ENCODE measurements around the gene DAAM1. TPM values are rescaled to one million over a fixed set of nuclear protein-coding genes. Genes with fewer than 3 reads are reported as not detected.

The DAAM1 gene
- total and polyA plus RNA-seq, 12 donors = 7.4 to 37.4 (median 24.9) TPM

DNA sequence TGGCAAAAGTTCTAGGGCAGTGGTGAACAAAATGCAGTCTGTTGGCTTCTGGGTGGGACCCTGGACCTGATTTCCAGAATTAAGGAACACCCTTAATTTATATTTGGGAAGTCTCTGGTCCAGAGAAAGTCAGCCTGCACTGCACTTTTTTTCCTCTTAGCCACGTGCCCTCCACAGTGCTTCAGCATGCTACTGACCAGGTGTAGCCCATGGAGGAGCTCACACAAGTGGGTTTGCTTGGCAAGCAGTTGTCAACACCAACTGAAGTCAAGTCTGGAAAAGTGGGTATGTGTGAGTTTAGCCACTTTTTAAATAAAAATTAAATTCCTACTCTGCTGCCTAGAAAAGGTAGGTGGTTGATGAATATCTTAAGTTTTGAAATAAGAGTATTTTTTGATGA is 111.3 kb downstream of the DAAM1 start:
- WGBS, 4 donors = 87 to 100% (median 90%) methylated on average over 1 of the region's 1 CpG
- Histone ChIP-seq H3K4me1 (replicated peaks in 1 of 2) (peaks cover 0 to 16% of the 10 kb centered on the region in 2 donors), H3K36me3 (replicated peaks in 1 of 2) (no peaks in the 10 kb centered on the region), H3K9me3 (replicated peaks in 1 of 3) (no peaks in the 10 kb centered on the region), H3K27me3 (no peaks in the 10 kb centered on the region), H3K27ac (no peak overlapping the region), H3K4me3 (no peak overlapping the region)
- intact Hi-C loops (cut with DNase I) = no loop called here
- DNase-seq = no peak
- TF ChIP-seq, protein P1, sequence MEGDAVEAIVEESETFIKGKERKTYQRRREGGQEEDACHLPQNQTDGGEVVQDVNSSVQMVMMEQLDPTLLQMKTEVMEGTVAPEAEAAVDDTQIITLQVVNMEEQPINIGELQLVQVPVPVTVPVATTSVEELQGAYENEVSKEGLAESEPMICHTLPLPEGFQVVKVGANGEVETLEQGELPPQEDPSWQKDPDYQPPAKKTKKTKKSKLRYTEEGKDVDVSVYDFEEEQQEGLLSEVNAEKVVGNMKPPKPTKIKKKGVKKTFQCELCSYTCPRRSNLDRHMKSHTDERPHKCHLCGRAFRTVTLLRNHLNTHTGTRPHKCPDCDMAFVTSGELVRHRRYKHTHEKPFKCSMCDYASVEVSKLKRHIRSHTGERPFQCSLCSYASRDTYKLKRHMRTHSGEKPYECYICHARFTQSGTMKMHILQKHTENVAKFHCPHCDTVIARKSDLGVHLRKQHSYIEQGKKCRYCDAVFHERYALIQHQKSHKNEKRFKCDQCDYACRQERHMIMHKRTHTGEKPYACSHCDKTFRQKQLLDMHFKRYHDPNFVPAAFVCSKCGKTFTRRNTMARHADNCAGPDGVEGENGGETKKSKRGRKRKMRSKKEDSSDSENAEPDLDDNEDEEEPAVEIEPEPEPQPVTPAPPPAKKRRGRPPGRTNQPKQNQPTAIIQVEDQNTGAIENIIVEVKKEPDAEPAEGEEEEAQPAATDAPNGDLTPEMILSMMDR (IDR thresholded peaks at IDR 0.05) = no peak
- TF ChIP-seq POLR2A (IDR thresholded peaks at IDR 0.05) = no peak

DNA sequence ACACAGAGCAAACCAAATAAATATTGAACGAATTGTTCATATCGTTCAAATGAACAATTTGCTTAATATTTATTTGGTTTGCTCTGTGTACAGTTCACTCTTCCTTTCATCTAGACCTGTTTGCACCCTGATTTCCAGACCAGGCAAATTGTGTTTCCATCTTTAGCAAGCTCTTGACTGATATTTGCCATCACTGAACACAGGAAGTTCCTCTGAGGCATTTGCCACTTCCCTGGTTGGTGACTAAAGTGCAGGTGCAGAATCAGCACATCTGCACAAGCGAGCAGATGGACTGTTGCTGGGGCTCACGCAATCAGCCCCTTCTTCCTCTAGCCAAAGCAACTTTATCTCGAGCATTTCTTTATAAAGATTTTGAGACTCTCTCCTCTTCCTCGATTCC is 112.9 kb downstream of the DAAM1 start:
- no peaks in the 10 kb centered on the region for H3K4me1 ChIP-seq (replicated peaks in 1 of 2)
- no peak overlapping the region for H3K27ac ChIP-seq
- WGBS, 4 donors = 73 to 82% (median 79%) methylated on average over 6 of the region's 6 CpGs
- peak in 1 of 7 donors; percentile 30 for DNase-seq
- no peak overlapping the region for H3K4me3 ChIP-seq
- H3K27me3 ChIP-seq = no peaks in the 10 kb centered on the region
- intact Hi-C loops (cut with DNase I) = no loop called here
- no peaks in the 10 kb centered on the region for H3K36me3 ChIP-seq (replicated peaks in 1 of 2)
- TF ChIP-seq POLR2A (IDR thresholded peaks at IDR 0.05) = no peak
- TF ChIP-seq, protein P1 (IDR thresholded peaks at IDR 0.05) = no peak
- no peaks in the 10 kb centered on the region for H3K9me3 ChIP-seq (replicated peaks in 1 of 3)

DNA sequence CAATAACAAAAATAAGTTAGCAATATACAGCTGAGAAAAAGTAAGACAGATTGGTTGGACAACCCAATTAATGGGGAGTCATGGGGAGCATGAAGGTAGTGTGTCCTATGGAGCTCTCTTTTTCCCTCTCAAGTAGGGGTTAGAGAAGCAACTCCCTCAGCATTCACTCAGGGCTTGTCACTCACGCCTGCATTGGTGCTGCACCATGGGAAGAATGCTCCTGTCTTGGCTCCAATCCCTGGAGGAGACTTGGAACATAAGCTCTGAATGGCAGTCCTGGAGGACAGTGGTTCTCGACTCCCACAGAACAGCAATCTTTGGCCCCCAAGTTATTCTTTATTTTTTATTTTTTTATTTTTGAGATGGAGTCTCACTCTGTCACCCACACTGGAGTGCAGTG is 113.8 kb downstream of the DAAM1 start:
- H3K4me1 ChIP-seq (replicated peaks in 1 of 2) = no peaks in the 10 kb centered on the region
- TF ChIP-seq, protein P1 (IDR thresholded peaks at IDR 0.05) = no peak
- intact Hi-C loops (cut with DNase I) = no loop called here
- no peaks in the 10 kb centered on the region for H3K36me3 ChIP-seq (replicated peaks in 1 of 2)
- 93 to 98% (median 96%) methylated on average over 2 of the region's 2 CpGs for WGBS, 4 donors
- no peaks in the 10 kb centered on the region for H3K9me3 ChIP-seq (replicated peaks in 1 of 3)
- no peak overlapping the region for H3K27ac ChIP-seq
- DNase-seq = no peak
- no peak overlapping the region for H3K4me3 ChIP-seq
- H3K27me3 ChIP-seq = no peaks in the 10 kb centered on the region

DNA sequence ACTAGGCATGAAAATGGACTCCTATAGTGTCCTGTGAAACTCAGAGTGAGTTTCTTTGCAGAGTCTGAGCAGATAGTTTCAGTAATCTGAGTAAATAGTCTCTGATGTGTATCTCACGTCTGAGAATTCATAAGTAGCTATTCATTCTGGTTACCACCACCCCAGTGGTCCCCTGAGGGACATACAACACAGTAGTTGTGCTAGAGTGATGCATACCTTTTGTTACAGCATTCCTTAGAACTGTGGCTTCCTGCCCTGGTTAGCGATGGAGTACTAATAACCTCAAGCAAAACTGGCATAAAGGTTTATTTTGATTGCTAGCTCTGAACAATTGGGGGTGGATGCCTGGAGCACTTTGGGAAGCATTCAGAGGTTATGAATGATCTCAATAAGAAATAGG is 114.7 kb downstream of the DAAM1 start:
- Histone ChIP-seq H3K9me3 (replicated peaks in 1 of 3) (no peaks in the 10 kb centered on the region), H3K27ac (no peak overlapping the region), H3K27me3 (no peaks in the 10 kb centered on the region), H3K4me3 (no peak overlapping the region), H3K36me3 (replicated peaks in 1 of 2) (no peaks in the 10 kb centered on the region), H3K4me1 (replicated peaks in 1 of 2) (no peaks in the 10 kb centered on the region)
- intact Hi-C loops (cut with DNase I) = no loop called here
- WGBS, 4 donors = 77 to 95% (median 93%) methylated on average over 2 of the region's 2 CpGs
- TF ChIP-seq POLR2A (IDR thresholded peaks at IDR 0.05) = no peak
- TF ChIP-seq, protein P1 (IDR thresholded peaks at IDR 0.05) = no peak
- no peak for DNase-seq
